Caco-2 (cell line): ENCODE measurements around the gene PCDH1. TPM values are rescaled to one million over a fixed set of nuclear protein-coding genes. Genes with fewer than 3 reads are reported as not detected.

Experiments used
- BruUV-seq: library from RNA; stranded (reverse); fragments of 400-500 nt; replicated peaks from 2 replicates; lab custom pipeline; 2021; lab: Mats Ljungman, UMichigan
- CTCF ChIA-PET: fragments of 300-600 bp; sonication (Branson Sonifier 250); formaldehyde crosslinking; loops from one replicate; lab custom pipeline; 2022; ENCODE audit warnings: antibody characterized with exemption; lab: Charles Lee
- POLR2A ChIA-PET: fragments of 300-600 bp; sonication (Branson Sonifier 250); formaldehyde crosslinking; loops from one replicate; lab custom pipeline; 2022; ENCODE audit warnings: antibody characterized with exemption; lab: Charles Lee
- DNase-seq, 2 experiments: peaks; one replicate each; pipeline versions ENCODE4 v3.0.0 to v3.0.0-alpha.2; 2020 to 2022
- H3K27me3 ChIP-seq: replicated peaks from 2 replicates; pipeline ENCODE4 v1.6.0; 2011; ENCODE audit warnings: low read length; ENCODE audit not compliant: control insufficient read depth, insufficient read depth
- H3K36me3 ChIP-seq: 2 replicates; pipeline ENCODE4 v1.5.1; 2011; ENCODE audit warnings: low read length; ENCODE audit not compliant: control insufficient read depth, insufficient read depth
- H3K4me1 ChIP-seq: fragments of 250-450 bp; sonication (Bioruptor Pico); 2 replicates; pipeline ENCODE4 v1.5.1; 2020; ENCODE audit warnings: mild to moderate bottlenecking
- H3K4me3 ChIP-seq: 2 replicates; pipeline ENCODE4 v1.5.1; 2011; ENCODE audit warnings: low read depth, mild to moderate bottlenecking, control low read depth, low read length
- H3K9me3 ChIP-seq: fragments of 250-450 bp; sonication (Bioruptor Pico); 2 replicates; pipeline ENCODE4 v1.5.1; 2020; ENCODE audit warnings: mild to moderate bottlenecking, moderate library complexity
- H3K27ac Mint-ChIP-seq: one replicate; pipeline ENCODE4 v1.8.0; 2022; ENCODE audit warnings: mixed read lengths; ENCODE audit not compliant: unreplicated experiment
- H3K27me3 Mint-ChIP-seq: one replicate; pipeline ENCODE4 v1.8.0; 2022; ENCODE audit warnings: mixed read lengths; ENCODE audit not compliant: insufficient read depth, unreplicated experiment
- H3K36me3 Mint-ChIP-seq: one replicate; pipeline ENCODE4 v1.8.0; 2022; ENCODE audit warnings: mild to moderate bottlenecking, mixed read lengths; ENCODE audit not compliant: insufficient read depth, unreplicated experiment
- H3K4me1 Mint-ChIP-seq: one replicate; pipeline ENCODE4 v1.8.0; 2022; ENCODE audit warnings: low read depth, mixed read lengths; ENCODE audit not compliant: unreplicated experiment
- H3K4me3 Mint-ChIP-seq: one replicate; pipeline ENCODE4 v1.8.0; 2022; ENCODE audit warnings: mild to moderate bottlenecking, moderate library complexity, mixed read lengths; ENCODE audit not compliant: unreplicated experiment
- H3K9me3 Mint-ChIP-seq: one replicate; pipeline ENCODE4 v1.8.0; 2022; ENCODE audit warnings: mixed read lengths; ENCODE audit not compliant: unreplicated experiment
- intact Hi-C: fragments of 100-400 bp; cut with micrococcal nuclease; formaldehyde crosslinking; loops from one replicate; pipeline ENCODE4 v1.10.0; 2022; ENCODE audit not compliant: unreplicated experiment
- total RNA-seq: library from RNA; stranded (reverse); gene quantifications from 2 replicates; pipeline ENCODE4 v1.2.3, GENCODE V29; 2022
- TF ChIP-seq, protein P1 (sequence below), 2 experiments: fragments of 200-600 bp in 1 of 2; IDR thresholded peaks; 1 replicate in 1 of 2; 2 replicates in 1 of 2; pipeline versions ENCODE4 v1.5.1 to v1.8.0; 2011 to 2022; ENCODE audit warnings: antibody characterized with exemption in 1 of 2, control low read depth in 1 of 2, inconsistent platforms in 1 of 2, low read depth in 1 of 2, low read length in 1 of 2, mild to moderate bottlenecking in 1 of 2, moderate library complexity in 1 of 2; ENCODE audit not compliant: insufficient read depth in 1 of 2, severe bottlenecking in 1 of 2, unreplicated experiment in 1 of 2

Gene PCDH1
- total RNA-seq, 1 experiment from 2014 or later, result 1.5 TPM

DNA sequence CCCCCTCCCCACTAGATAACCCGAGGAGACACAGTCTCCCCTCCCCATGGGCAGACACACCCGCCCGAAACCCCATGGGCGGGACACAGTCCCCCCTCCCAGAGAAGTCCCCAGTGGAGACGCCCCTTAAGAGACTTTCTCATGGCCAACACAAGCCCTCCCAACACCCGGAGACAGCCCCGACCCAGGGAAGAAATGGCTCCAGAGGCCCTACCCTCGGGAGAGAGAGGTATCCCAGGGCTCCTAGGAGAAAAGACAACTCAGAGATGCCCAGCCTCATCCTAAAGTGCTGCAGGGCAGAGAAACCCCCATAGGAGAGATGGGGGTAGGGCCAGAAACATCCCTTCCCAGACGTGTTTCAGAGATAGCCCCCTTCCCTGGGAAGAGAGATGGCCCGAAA lies 27.4 kb downstream of the PCDH1 start:
- peak overlapping the region; percentile 79 for H3K4me3 Mint-ChIP-seq
- Histone ChIP-seq H3K9me3 (no peaks in the 10 kb centered on the region), H3K4me1 (peaks cover 24% of the 10 kb centered on the region), H3K36me3 (no peaks in the 10 kb centered on the region), H3K27me3 (no peaks in the 10 kb centered on the region), H3K4me3 (peak overlapping the region; percentile 79)
- peaks cover 7% of the 10 kb centered on the region for H3K36me3 Mint-ChIP-seq
- H3K4me1 Mint-ChIP-seq, result peaks cover 13% of the 10 kb centered on the region
- no peaks in the 10 kb centered on the region for H3K9me3 Mint-ChIP-seq
- no TSS peak for BruUV-seq
- H3K27ac Mint-ChIP-seq, result peak overlapping the region; percentile 69
- intact Hi-C loops, result no loop called here
- ChIA-PET CTCF (no interaction called here), POLR2A (interaction anchor here (0.7 kb wide), 1 partner anchor 73 kb away, joined by 3 read pairs; the partner anchor contains the start of gene DELE1)
- no peak for DNase-seq
- no peaks in the 10 kb centered on the region for H3K27me3 Mint-ChIP-seq
- TF ChIP-seq, protein P1, sequence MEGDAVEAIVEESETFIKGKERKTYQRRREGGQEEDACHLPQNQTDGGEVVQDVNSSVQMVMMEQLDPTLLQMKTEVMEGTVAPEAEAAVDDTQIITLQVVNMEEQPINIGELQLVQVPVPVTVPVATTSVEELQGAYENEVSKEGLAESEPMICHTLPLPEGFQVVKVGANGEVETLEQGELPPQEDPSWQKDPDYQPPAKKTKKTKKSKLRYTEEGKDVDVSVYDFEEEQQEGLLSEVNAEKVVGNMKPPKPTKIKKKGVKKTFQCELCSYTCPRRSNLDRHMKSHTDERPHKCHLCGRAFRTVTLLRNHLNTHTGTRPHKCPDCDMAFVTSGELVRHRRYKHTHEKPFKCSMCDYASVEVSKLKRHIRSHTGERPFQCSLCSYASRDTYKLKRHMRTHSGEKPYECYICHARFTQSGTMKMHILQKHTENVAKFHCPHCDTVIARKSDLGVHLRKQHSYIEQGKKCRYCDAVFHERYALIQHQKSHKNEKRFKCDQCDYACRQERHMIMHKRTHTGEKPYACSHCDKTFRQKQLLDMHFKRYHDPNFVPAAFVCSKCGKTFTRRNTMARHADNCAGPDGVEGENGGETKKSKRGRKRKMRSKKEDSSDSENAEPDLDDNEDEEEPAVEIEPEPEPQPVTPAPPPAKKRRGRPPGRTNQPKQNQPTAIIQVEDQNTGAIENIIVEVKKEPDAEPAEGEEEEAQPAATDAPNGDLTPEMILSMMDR (IDR thresholded peaks at IDR 0.05; ENCODE audit: insufficient read depth in 1 of 2, low read depth in 1 of 2, low read length in 1 of 2, severe bottlenecking in 1 of 2, unreplicated experiment in 1 of 2), result no peak

DNA sequence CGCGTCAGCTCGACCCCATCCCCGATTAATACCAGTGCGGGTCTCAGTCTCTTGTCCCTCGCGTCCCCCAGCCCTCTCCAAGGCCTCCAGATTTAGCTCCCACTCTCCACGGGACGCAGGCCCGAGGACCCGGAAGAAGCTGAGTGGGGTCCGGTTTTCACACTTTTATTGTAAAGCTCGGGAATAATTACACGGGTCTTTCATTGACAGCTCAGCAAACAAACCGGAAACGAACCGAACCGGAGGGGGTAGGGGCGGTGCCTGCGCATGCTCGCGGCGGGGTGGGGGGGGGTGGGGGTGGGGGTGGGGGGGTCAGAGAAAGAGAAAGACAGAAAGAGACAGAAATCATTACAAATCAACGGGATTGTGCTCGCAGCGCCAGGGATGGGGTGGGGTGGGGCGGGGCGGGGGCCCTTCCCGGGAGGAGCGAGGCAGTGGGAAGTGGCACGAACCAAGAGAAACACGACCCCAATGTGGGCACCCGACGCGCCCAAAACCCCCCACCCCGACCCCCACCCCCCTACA lies 27.9 kb downstream of the PCDH1 start:
- peaks cover 7% of the 10 kb centered on the region for H3K36me3 Mint-ChIP-seq
- H3K4me3 Mint-ChIP-seq, result peak overlapping the region; percentile 79

More for the DNA sequence above, 27.9 kb downstream of the PCDH1 start:
- CTCF ChIA-PET, result interaction anchor here (1.2 kb wide), 2 partner anchors 29 to 36 kb away, joined by 6 to 7 read pairs; no protein-coding TSS in a partner anchor
- no peaks in the 10 kb centered on the region for H3K9me3 Mint-ChIP-seq
- no peak for DNase-seq
- no TSS peak for BruUV-seq
- TF ChIP-seq, protein P1 (IDR thresholded peaks at IDR 0.05; ENCODE audit: insufficient read depth in 1 of 2, low read depth in 1 of 2, low read length in 1 of 2, severe bottlenecking in 1 of 2, unreplicated experiment in 1 of 2), result no peak
- no peaks in the 10 kb centered on the region for H3K27me3 ChIP-seq
- H3K27ac Mint-ChIP-seq, result peak overlapping the region; percentile 69
- H3K9me3 ChIP-seq, result no peaks in the 10 kb centered on the region
- no peaks in the 10 kb centered on the region for H3K27me3 Mint-ChIP-seq
- peaks cover 17% of the 10 kb centered on the region for H3K4me1 Mint-ChIP-seq
- H3K36me3 ChIP-seq, result no peaks in the 10 kb centered on the region
- H3K4me3 ChIP-seq, result peak overlapping the region; percentile 79
- intact Hi-C loops, result no loop called here
- POLR2A ChIA-PET, result interaction anchor here (0.7 to 1.2 kb wide), 2 partner anchors 28 to 73 kb away, joined by 3 to 4 read pairs; partner anchors contain the start of genes DELE1 and PCDH1
- H3K4me1 ChIP-seq, result peaks cover 25% of the 10 kb centered on the region
